HepG2 (cell line): ENCODE measurements around the gene PNPLA3. TPM values are rescaled to one million over a fixed set of nuclear protein-coding genes. Genes with fewer than 3 reads are reported as not detected.

Source experiments
- ATAC-seq: fragments of 200-7000 bp; cut with Tn5 transposase; 3 replicates; pipeline ENCODE4 v1.9.1; 2020; ENCODE audit warnings: mild to moderate bottlenecking, moderate library complexity
- BruUV-seq: library from RNA; stranded (reverse); fragments of 400-500 nt; replicated peaks from 2 replicates; lab custom pipeline; 2021; lab: Mats Ljungman, UMichigan
- CTCF ChIA-PET: fragments of 300-600 bp; formaldehyde crosslinking; extraction: SDS; loops from one replicate; lab custom pipeline; 2021; ENCODE audit warnings: low total read pairs, inconsistent platforms, low intra/inter-chr PET ratio; lab: Yijun Ruan, JAX
- POLR2A ChIA-PET: fragments of 350-600 bp; sonication (Branson Sonifier 250); formaldehyde crosslinking; loops from one replicate; lab custom pipeline; 2020; ENCODE audit warnings: antibody characterized with exemption, inconsistent platforms; lab: Yijun Ruan, JAX
- DNase-seq: peaks from one replicate; pipeline ENCODE4 v3.0.0-alpha.2; 2015; ENCODE audit warnings: low spot score
- FAIRE-seq: peaks from 3 replicates; lab custom pipeline; 2011; peaks lifted over from hg19 to GRCh38; lab: Jason Lieb, UNC
- H2AFZ ChIP-seq: one replicate; pipeline ENCODE4 v1.6.1; 2011; ENCODE audit warnings: low read length, inconsistent platforms
- H3K27ac ChIP-seq: fragments of 300-600 bp; 3 replicates; pipeline ENCODE4 v1.8.0; 2011; ENCODE audit warnings: mixed run types, mild to moderate bottlenecking, mixed read lengths, low read length, inconsistent platforms; ENCODE audit not compliant: insufficient read depth; ENCODE audit errors: extremely low read length
- H3K27me3 ChIP-seq, 2 experiments: fragments of 200-600 bp in 1 of 2; 2 replicates in 1 of 2; 3 replicates in 1 of 2; pipeline versions ENCODE4 v1.6.0 to v1.8.0; 2011; ENCODE audit warnings: low read length in 2 of 2, mild to moderate bottlenecking in 2 of 2, moderate library complexity in 2 of 2, inconsistent platforms in 1 of 2; ENCODE audit not compliant: insufficient read depth in 2 of 2, control insufficient read depth in 1 of 2
- H3K36me3 ChIP-seq, 2 experiments: fragments of 200-600 bp in 1 of 2; replicated peaks in 1 of 2; 2 replicates in 1 of 2; 3 replicates in 1 of 2; pipeline versions ENCODE4 v1.5.1 to v1.8.0; 2011; ENCODE audit warnings: low read length in 2 of 2, inconsistent platforms in 1 of 2; ENCODE audit not compliant: insufficient read depth in 2 of 2, control insufficient read depth in 1 of 2
- H3K4me1 ChIP-seq: 2 replicates; pipeline ENCODE4 v1.5.1; 2012; ENCODE audit warnings: low read length, inconsistent platforms; ENCODE audit not compliant: insufficient read depth
- H3K4me2 ChIP-seq: 2 replicates; pipeline ENCODE4 v1.6.0; 2011; ENCODE audit warnings: low read depth, low read length, inconsistent platforms
- H3K4me3 ChIP-seq, 3 experiments: fragments of 200-600 bp in 1 of 3; sonication (generic), shearing (Covaris generic) in 1 of 3; replicated peaks in 1 of 3; 2 replicates each; pipeline ENCODE4 v1.5.1; 2011 to 2016; ENCODE audit warnings: low read length in 3 of 3, inconsistent platforms in 2 of 3, low read depth in 2 of 3, mild to moderate bottlenecking in 2 of 3, control low read depth in 1 of 3, mixed read lengths in 1 of 3; ENCODE audit not compliant: insufficient read depth in 1 of 3
- H3K79me2 ChIP-seq: one replicate; pipeline ENCODE4 v1.6.1; 2011; ENCODE audit warnings: low read length, inconsistent platforms; ENCODE audit not compliant: insufficient read depth
- H3K9ac ChIP-seq: 2 replicates; pipeline ENCODE4 v1.6.0; 2011; ENCODE audit warnings: mild to moderate bottlenecking, low read depth, low read length, inconsistent platforms; ENCODE audit not compliant: insufficient read depth
- H3K9me3 ChIP-seq: 2 replicates; pipeline ENCODE4 v1.5.1; 2012; ENCODE audit warnings: mild to moderate bottlenecking, low read length
- H4K20me1 ChIP-seq: 2 replicates; pipeline ENCODE4 v1.6.0; 2011; ENCODE audit warnings: inconsistent platforms, mild to moderate bottlenecking, low read length, moderate library complexity; ENCODE audit not compliant: insufficient read depth
- BCL6 ChIP-seq: IDR thresholded peaks from 2 replicates; pipeline ENCODE4 v1.6.1; 2016; ENCODE audit warnings: missing genetic modification reagents, missing compliant biosample characterization
- FOXP1 ChIP-seq, 2 experiments: fragments of 450-650 bp in 1 of 2; IDR thresholded peaks; 2 replicates each; pipeline ENCODE4 v1.6.1; 2017 to 2018; ENCODE audit warnings: antibody characterized with exemption in 1 of 2
- HOXD1 ChIP-seq: sonication (generic); formaldehyde crosslinking; IDR thresholded peaks from 2 replicates; pipeline ENCODE4 v1.5.0; 2020; ENCODE audit warnings: missing genetic modification reagents
- KMT2B ChIP-seq: IDR thresholded peaks from 2 replicates; pipeline ENCODE4 v1.6.1; 2016; ENCODE audit warnings: missing genetic modification reagents, missing compliant biosample characterization
- MTA1 ChIP-seq: sonication (generic); formaldehyde crosslinking; IDR thresholded peaks from 2 replicates; pipeline ENCODE4 v1.4.0; 2020; ENCODE audit warnings: missing genetic modification reagents, mild to moderate bottlenecking, borderline replicate concordance
- MTF2 ChIP-seq: sonication (generic); formaldehyde crosslinking; IDR thresholded peaks from 2 replicates; pipeline ENCODE4 v1.5.0; 2020; ENCODE audit warnings: missing genetic modification reagents, borderline replicate concordance
- NR2C2 ChIP-seq: sonication (generic); formaldehyde crosslinking; IDR thresholded peaks from 2 replicates; pipeline ENCODE4 v1.4.0; 2020; ENCODE audit warnings: missing genetic modification reagents, mild to moderate bottlenecking, moderate library complexity, borderline replicate concordance
- POLR2A ChIP-seq, 2 experiments: IDR thresholded peaks; 2 replicates each; pipeline ENCODE4 v1.6.1; 2011; ENCODE audit warnings: low read depth in 2 of 2, low read length in 2 of 2, mild to moderate bottlenecking in 1 of 2, moderate library complexity in 1 of 2; ENCODE audit not compliant: insufficient read depth in 1 of 2
- STAG1 ChIP-seq: sonication (generic); formaldehyde crosslinking; IDR thresholded peaks from 2 replicates; pipeline ENCODE4 v1.4.0; 2020; ENCODE audit warnings: missing genetic modification reagents
- STAT6 ChIP-seq: sonication (generic); formaldehyde crosslinking; IDR thresholded peaks from 2 replicates; pipeline ENCODE4 v1.4.0; 2020; ENCODE audit warnings: missing genetic modification reagents, mild to moderate bottlenecking, borderline replicate concordance
- TBP ChIP-seq: sonication (generic); formaldehyde crosslinking; IDR thresholded peaks from 2 replicates; pipeline ENCODE4 v1.5.0; 2020; ENCODE audit warnings: missing genetic modification reagents
- TBX2 ChIP-seq: sonication (generic); formaldehyde crosslinking; IDR thresholded peaks from 2 replicates; pipeline ENCODE4 v1.5.0; 2020; ENCODE audit warnings: missing genetic modification reagents, mild to moderate bottlenecking, borderline replicate concordance
- ZNF263 ChIP-seq: sonication (generic); formaldehyde crosslinking; IDR thresholded peaks from 2 replicates; pipeline ENCODE4 v1.4.0; 2020; ENCODE audit warnings: missing genetic modification reagents
- WGBS: methylation state at CpG from one replicate; pipeline ENCODE4 v1.1.6; 2017; ENCODE audit warnings: low lambda C conversion rate; 5-methylcytosine and 5-hydroxymethylcytosine counted together
- in situ Hi-C: cut with HindIII; loops from 2 replicates; pipeline ENCODE4 v1.10.0; 2017; ENCODE audit warnings: low pct_unique_long_range_greater_than_20kb; ENCODE audit not compliant: extremely low pct_ligation_motif_present
- intact Hi-C: fragments of 100-400 bp; cut with micrococcal nuclease; formaldehyde crosslinking; loops from one replicate; pipeline ENCODE4 v1.10.0; 2022; ENCODE audit not compliant: unreplicated experiment
- polyA plus RNA-seq, 8 experiments: library from polyadenylated mRNA; depleted of rRNA in 3 of 8; stranded (reverse) in 7 of 8; unstranded in 1 of 8; fragments of >200 nt; fragmentation: Illumina TruSeq in 4 of 8; extraction: Trizol in 4 of 8; gene quantifications; 2 replicates each; pipeline versions ENCODE4 v1.2.1 to v1.2.3, GENCODE V29; 2011 to 2016; ENCODE audit warnings: low read depth in 4 of 8, missing spikeins in 1 of 8, mixed read lengths in 1 of 8; ENCODE audit not compliant: insufficient read depth in 1 of 8
- total RNA-seq, 5 experiments: library from RNA; depleted of rRNA; stranded (reverse); fragments of >200 nt; fragmentation: Illumina TruSeq; extraction: Trizol; gene quantifications; 2 replicates each; pipeline ENCODE4 v1.2.3, GENCODE V29; 2016; ENCODE audit warnings: low read depth in 1 of 5
- TF ChIP-seq, protein P1 (sequence below): sonication (generic); formaldehyde crosslinking; IDR thresholded peaks from 2 replicates; pipeline ENCODE4 v1.9.0; 2021; ENCODE audit warnings: missing genetic modification reagents, borderline replicate concordance
- TF ChIP-seq, protein P2 (sequence below): sonication (generic); formaldehyde crosslinking; IDR thresholded peaks from 2 replicates; pipeline ENCODE4 v1.5.0; 2020; ENCODE audit warnings: mild to moderate bottlenecking, missing genetic modification reagents, borderline replicate concordance

The PNPLA3 gene
- total and polyA plus RNA-seq, 2 of the 13 experiments (the other 11 are each of a cell fraction or from before 2014, with no cell fraction given) = 16.9 to 19.8 TPM

DNA sequence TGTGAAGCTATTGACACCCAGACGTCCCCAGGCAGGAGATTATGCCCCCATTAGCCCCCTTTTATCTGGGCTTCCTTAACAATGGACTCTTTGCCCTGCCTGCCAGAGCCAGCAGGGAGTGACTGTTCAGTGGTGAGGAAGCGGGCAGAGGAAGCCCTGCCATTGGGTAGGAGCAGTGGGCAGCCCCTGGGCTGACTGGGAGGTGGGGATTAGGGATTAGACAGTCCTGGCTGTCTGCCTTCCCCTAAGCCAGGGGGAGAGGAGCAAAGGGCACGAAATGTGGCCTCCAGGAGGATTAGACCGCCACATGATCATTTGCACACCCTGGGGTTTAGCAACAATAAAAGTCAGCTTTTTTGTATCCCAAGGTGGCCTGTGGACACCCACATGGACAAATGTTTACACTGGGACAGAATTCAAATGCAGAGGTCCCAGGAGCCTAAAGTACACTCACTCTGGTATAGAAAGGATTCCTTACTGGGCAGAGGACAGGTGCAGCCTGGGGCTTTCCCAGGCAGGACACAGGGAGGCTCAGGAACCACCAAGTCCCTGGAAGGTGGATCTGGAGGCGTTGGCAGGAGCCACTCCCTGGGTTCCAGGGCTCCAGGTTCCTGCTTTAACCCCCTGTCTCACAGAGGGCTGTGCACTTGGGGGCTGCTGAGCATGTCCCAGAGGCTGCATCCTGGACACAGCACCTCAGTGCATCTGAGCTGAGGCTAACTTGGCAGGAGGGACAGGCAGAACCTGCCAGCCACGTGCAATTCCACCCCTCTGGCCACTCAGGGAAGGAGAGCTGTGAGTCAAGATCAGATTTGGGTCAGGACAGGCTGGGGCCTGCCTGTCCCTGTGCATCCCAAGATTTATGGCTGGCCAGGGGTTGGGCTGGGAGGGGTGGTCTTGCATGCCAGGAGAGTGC is 2.1 kb downstream of the PNPLA3 start:
- Histone ChIP-seq H3K9ac (peak overlapping the region; percentile 93), H3K79me2 (peaks cover 13% of the 10 kb centered on the region), H2AFZ (no peak overlapping the region), H3K4me2 (peak overlapping the region; percentile 94), H4K20me1 (peaks cover 22% of the 10 kb centered on the region), H3K36me3 (peaks cover 6 to 15% of the 10 kb centered on the region in 2 experiments), H3K9me3 (no peaks in the 10 kb centered on the region), H3K27me3 (no peaks in the 10 kb centered on the region; a peak in 1 of 5 replicates), H3K4me3 (peak overlapping the region; percentile 85 to 88 (median 87)), H3K27ac (peak overlapping the region; percentile 97), H3K4me1 (peaks cover 68% of the 10 kb centered on the region)
- DNase-seq = peak; percentile 95
- ChIA-PET POLR2A (interaction anchor here (1.6 to 3.6 kb wide), 2 partner anchors 20 to 29 kb away, joined by 10 to 21 read pairs; partner anchors contain the start of gene SAMM50), CTCF (no interaction called here)
- intact Hi-C loops (loop anchor here (1.0 kb wide), 1 partner anchor 21 kb away; no protein-coding TSS in a partner anchor), in situ Hi-C loops (no loop called here)
- FAIRE-seq = peak; percentile 98
- WGBS = 0% methylated on average over 2 of the region's 6 CpGs
- TSS peak; percentile 59 for BruUV-seq
- peak; percentile 88 for ATAC-seq
- TF ChIP-seq MTA1 (CRISPR knock-in tag) (peak; percentile 54; the same call in 1 of the 2 replicates), NR2C2 (CRISPR knock-in tag) (peak; percentile 72), FOXP1 (IDR thresholded peaks at IDR 0.05) (0 out of 2 replicates have a peak, but pooled peaks have one; percentile 58), FOXP1 (CRISPR knock-in tag; IDR thresholded peaks at IDR 0.05) (peak; percentile 71), BCL6 (CRISPR knock-in tag) (peak; percentile 66; the same call in 1 of the 2 replicates), HOXD1 (CRISPR knock-in tag) (peak; percentile 53; the same call in 1 of the 2 replicates), STAT6 (CRISPR knock-in tag) (no peak), TBP (CRISPR knock-in tag) (no peak), ZNF263 (CRISPR knock-in tag) (no peak), KMT2B (CRISPR knock-in tag) (no peak), MTF2 (CRISPR knock-in tag) (no peak), STAG1 (CRISPR knock-in tag) (no peak), TBX2 (CRISPR knock-in tag) (peak; percentile 96), POLR2A (IDR thresholded peaks at IDR 0.05; ENCODE audit: insufficient read depth in 1 of 2, low read depth in 2 of 2, low read length in 2 of 2) (peak; percentile 88 to 90)
- TF ChIP-seq, protein P1, sequence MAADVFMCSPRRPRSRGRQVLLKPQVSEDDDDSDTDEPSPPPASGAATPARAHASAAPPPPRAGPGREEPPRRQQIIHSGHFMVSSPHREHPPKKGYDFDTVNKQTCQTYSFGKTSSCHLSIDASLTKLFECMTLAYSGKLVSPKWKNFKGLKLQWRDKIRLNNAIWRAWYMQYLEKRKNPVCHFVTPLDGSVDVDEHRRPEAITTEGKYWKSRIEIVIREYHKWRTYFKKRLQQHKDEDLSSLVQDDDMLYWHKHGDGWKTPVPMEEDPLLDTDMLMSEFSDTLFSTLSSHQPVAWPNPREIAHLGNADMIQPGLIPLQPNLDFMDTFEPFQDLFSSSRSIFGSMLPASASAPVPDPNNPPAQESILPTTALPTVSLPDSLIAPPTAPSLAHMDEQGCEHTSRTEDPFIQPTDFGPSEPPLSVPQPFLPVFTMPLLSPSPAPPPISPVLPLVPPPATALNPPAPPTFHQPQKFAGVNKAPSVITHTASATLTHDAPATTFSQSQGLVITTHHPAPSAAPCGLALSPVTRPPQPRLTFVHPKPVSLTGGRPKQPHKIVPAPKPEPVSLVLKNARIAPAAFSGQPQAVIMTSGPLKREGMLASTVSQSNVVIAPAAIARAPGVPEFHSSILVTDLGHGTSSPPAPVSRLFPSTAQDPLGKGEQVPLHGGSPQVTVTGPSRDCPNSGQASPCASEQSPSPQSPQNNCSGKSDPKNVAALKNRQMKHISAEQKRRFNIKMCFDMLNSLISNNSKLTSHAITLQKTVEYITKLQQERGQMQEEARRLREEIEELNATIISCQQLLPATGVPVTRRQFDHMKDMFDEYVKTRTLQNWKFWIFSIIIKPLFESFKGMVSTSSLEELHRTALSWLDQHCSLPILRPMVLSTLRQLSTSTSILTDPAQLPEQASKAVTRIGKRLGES (CRISPR knock-in tag) = 0 out of 2 replicates have a peak, but pooled peaks have one; percentile 58
- TF ChIP-seq, protein P2, sequence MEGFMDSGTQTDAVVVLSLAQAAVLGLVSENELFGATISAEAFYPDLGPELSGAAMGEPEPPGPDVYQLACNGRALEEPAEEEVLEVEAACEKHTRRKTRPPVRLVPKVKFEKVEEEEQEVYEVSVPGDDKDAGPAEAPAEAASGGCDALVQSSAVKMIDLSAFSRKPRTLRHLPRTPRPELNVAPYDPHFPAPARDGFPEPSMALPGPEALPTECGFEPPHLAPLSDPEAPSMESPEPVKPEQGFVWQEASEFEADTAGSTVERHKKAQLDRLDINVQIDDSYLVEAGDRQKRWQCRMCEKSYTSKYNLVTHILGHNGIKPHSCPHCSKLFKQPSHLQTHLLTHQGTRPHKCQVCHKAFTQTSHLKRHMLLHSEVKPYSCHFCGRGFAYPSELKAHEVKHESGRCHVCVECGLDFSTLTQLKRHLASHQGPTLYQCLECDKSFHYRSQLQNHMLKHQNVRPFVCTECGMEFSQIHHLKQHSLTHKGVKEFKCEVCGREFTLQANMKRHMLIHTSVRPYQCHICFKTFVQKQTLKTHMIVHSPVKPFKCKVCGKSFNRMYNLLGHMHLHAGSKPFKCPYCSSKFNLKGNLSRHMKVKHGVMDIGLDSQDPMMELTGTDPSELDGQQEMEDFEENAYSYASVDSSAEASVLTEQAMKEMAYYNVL (CRISPR knock-in tag) = peak; percentile 71
